GM13977 (cell line): ENCODE results near the gene EFCAB13.

ENCODE experiments used
- DNase-seq: peaks from one replicate; pipeline ENCODE4 v3.0.0; 2012; ENCODE audit warnings: low spot score
- CTCF ChIP-seq: IDR thresholded peaks from 2 replicates; pipeline ENCODE4 v1.5.1; 2012; ENCODE audit warnings: mild to moderate bottlenecking, control low read depth; ENCODE audit not compliant: insufficient read depth; ENCODE audit errors: extremely low read depth, missing control alignments
- in situ Hi-C: fragments of 300-500 bp; cut with MboI; formaldehyde crosslinking; loops from one replicate; pipeline ENCODE4 v1.12.0; 2022; ENCODE audit warnings: low sequenced_read_pairs, low pct_unique_long_range_greater_than_20kb, mixed read lengths, inconsistent platforms; ENCODE audit not compliant: unreplicated experiment

EFCAB13 gene

GRCh38 chr17:47291242-47291873 lies 32.4 kb upstream of the EFCAB13 start:
- DNase-seq = no peak
- no peak for TF ChIP-seq CTCF
- in situ Hi-C loops = no loop called here

GRCh38 chr17:47292206-47292605 lies 31.5 kb upstream of the EFCAB13 start:
- TF ChIP-seq CTCF = no peak
- no peak for DNase-seq
- in situ Hi-C loops = no loop called here

DNA sequence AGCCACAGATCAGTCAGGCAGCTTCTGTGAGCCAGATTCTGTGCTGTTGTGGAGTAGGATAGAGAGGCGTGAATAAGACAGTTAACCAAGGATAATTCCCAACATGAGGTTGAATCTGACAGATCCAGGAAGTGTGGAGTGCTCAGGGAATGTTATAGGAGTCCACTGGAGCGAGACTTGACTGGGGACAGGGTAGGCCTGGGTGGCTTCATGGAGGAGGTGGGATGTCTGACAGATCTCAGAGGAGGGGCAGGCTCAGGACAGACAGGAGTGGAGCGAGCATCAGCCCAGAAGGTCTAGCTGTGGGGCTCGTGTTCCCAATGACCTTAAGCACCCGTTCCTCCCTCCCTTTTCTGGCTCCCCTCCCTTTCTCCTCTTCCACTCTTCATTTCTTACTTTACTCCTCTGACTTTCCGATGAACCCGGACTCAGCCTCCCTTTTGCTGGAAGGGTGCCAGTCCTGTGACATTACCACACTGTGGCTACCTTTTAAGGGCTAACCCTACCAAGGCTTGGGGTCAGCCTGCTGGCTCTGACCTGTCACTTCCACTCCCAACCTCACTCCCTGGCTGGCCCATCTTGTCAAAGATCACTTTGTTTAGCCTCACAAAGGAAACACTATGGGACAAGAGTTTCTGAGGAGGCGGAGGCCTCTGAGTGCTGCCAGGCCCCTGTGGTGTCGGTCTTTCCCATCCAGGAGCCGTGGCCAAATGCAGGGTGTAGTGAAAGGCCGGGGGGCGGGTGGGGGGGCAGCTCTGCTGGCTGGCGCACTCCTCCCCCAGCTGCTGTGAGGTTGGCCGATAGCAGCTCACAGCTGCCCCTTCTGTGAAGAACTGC lies 28.5 kb upstream of the EFCAB13 start:
- DNase-seq = no peak
- in situ Hi-C loops = no loop called here
- TF ChIP-seq CTCF = no peak

GRCh38 chr17:47295874-47296255 lies 27.9 kb upstream of the EFCAB13 start:
- no peak for DNase-seq
- in situ Hi-C loops = no loop called here
- TF ChIP-seq CTCF = no peak

- in situ Hi-C loops = no loop called here
- DNase-seq = no peak
- TF ChIP-seq CTCF = no peak
Observed at GRCh38 chr17:47297661-47298400, 25.9 kb upstream of the EFCAB13 start.

- in situ Hi-C loops = no loop called here
- no peak for TF ChIP-seq CTCF
- DNase-seq = no peak
Observed at GRCh38 chr17:47298712-47299111, 25.0 kb upstream of the EFCAB13 start.
